HG03135 (cell line): ENCODE data around the gene DACT1.
A peak's percentile ranks its signal among the peaks of the same experiment; 100 is the strongest.
"Not testable (repeated sequence)": the region's sequence is repeated elsewhere in the genome, so short reads cannot be mapped to it uniquely, and the experiment has no call there.

Experiments
- ATAC-seq: cut with Tn5 transposase; IDR thresholded peaks from one replicate; pipeline ENCODE4 v1.9.1; 2021; ENCODE audit warnings: mild to moderate bottlenecking, moderate library complexity; ENCODE audit not compliant: unreplicated experiment

DACT1 gene

GRCh38 chr14:58637391-58638230 is at the start of gene DACT1:
TSS of gene DACT1 (plus strand) at chr14:58637962. CDS start at chr14:58638203, 241 bp downstream.
- peak; percentile 52 for ATAC-seq

- not testable (repeated sequence) for ATAC-seq
Observed at GRCh38 chr14:58588321-58588720, 49.4 kb upstream of the DACT1 start.

- ATAC-seq = no peak
Observed at GRCh38 chr14:58593977-58594376, 43.8 kb upstream of the DACT1 start.

DNA sequence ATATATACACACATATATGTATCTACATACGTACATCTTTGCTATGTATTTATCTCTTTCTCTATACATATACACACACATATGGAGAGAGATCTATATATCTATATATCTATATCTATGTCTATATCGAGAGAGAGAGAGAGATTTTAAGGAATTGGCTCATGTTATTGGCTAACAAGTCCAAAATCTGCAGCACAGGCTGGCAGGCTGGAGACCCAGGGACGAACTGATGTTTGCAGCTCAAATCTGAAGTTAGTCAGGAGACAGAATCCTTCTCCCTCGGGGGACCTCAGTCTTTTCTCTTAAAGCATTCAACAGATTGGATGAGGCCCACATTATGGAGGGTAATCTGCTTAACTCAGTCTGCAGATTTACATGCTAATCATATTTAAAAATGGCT is 40.7 kb upstream of the DACT1 start:
- ATAC-seq = no peak

DNA sequence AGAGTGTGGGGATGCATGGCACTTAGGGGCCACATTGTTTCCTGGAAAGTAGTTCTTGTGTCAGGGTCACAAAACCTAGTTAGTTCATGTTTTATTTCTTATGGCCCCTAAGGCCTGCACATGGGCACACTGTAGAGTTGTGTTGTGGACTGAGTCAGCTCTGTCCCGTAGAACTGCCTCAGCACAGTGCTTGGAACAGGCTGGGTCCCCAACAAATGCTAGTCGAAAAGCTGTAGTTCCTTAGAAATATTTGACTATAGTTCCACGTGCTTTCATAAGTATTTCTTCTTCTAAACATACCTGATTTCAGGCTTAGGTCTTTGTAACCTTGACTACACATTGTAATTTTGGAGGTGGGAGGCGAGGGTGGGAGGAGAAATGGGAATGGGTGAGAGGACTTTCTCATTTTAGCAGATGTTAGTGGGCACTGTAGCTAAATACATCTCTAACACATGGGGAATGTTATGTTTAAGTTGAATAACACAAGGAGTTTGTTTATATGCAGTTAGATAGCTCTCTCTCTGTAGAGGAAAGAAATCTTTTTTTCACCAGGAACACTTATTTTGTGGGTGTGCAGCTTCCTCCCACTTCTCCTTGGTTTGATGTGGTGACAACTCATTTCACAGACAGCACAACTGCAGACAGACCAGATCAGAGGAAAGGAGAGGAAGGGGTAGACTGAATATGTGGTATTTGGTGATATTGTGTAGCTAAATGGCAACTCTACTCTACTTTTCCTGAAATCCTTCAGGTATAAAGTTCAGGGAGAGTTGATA is 39.5 kb upstream of the DACT1 start:
- ATAC-seq = no peak

DNA sequence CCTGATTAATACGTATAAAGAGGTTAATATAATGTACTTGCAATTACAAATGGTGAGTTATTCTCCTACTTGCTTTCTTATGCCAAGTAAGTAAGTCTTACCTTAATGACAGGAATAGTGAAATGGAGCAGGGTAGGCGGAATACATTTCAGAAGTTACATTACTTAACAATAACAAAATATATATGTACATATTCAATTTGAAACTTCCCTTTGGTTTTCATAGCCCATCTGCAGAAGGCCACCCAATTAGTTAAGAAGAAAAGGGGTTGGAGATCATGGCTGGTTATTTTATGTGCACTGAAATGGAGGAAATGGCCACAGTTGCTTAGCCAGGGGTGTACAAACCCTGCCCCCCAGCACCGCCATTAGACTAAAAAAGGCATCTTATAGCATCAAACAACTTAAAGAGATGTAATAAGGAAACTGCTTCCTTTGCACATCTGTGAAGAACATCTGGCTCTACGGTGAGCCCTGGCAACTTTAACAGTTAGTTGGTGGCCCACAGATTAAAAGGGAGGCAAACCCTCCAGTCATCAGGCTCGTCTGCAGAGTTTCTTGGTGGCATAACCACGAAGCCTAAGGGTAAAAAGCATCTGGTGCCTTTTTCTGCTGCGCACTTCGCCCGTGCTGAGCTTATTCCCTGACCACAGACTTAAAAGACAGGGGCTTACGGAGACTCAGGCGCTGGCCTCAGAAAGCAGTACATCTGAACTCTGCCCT is 38.8 kb upstream of the DACT1 start:
- ATAC-seq = no peak

- ATAC-seq = no peak
Observed at GRCh38 chr14:58599707-58600106, 38.1 kb upstream of the DACT1 start.

DNA sequence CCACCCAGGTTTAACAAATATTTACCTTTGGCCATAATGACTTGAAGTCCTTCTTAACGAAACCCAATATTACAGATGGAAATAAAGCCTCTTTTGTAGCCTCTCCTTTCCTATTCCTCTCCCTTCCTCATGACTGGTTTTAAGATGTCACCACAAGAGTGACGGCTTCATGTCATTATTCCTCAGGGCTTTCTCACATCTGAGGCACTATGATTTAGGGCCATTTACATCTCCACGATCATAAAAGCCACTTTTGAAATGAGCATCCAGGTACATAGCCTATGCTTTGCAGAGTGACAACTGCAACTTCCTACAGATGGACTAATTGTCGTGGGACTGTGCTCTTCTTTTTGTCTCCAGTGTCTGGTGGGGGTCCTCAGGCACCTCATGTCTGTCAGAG is 32.3 kb upstream of the DACT1 start:
- no peak for ATAC-seq

DNA sequence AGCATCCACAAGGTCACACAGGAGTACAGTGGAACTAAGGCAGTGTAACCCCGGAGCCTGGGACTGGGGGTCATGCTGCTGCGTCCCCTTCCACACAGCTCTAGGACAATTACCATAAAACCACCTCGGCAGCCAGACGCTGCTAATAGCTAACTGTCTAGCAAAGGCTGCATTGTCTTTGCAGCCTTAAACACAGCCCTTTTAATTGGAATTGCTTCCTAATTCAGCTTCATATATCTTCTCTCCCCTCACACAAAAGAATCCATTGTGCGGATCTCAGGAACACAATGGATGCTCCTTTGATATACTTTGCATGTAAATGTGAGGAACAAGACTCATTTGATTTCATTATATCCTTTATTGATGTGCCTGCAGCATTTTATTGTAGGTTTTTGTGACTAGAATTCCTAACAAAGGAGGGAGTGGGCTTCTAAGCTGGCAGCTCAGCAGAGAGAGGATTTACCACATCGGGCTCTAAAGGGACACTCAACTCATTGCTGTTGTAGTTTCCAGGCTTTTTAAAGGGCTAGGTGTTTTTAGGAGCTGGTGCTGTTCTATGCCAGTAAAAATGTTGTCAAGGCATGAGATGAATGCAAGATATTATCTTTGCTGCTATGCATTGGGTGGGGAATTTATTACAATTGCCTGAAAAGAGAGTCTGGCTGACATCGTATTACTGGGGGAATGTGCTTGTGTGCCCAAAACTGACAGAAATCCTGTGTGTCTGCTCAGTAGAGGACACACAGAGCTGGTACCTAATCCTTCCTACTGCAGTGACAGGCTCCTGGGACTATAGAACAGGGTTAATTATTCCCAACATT is 30.4 kb upstream of the DACT1 start:
- ATAC-seq = no peak

DNA sequence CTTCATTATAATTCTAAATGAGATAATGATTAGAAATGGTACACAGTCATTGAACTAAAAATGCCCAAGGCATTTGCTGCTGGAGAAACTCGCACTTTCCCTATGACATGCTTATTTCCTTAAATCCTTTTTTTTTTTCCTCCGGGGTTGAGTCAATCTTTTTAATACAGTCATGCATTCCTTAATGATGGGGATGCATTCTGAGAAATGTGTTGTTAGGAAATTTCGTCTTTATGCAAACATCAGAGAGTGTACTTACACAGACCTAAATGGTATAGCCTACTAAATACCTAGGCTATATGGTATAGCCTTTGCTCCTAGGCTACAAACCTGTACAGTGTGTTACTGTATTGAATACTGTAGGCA is 29.8 kb upstream of the DACT1 start:
- no peak for ATAC-seq

DNA sequence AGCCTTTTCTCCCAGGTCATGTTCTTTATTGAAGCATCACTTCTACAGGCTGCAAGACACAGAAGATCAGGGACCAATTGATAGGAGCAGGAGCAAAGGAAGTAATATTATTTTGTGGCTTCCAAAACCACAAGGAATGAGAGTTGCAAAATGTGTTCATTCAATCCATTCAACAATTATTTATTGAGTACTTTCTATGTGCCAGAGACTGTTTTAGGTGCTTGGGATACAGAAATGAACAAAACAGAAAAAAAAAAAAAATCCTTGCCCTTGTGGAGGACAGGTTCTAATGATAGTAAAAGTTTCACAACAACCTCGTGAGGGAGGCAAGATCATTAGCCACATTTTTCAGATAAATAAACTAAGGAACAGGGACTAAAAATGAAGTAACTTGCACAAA is 20.1 kb upstream of the DACT1 start:
- no peak for ATAC-seq

DNA sequence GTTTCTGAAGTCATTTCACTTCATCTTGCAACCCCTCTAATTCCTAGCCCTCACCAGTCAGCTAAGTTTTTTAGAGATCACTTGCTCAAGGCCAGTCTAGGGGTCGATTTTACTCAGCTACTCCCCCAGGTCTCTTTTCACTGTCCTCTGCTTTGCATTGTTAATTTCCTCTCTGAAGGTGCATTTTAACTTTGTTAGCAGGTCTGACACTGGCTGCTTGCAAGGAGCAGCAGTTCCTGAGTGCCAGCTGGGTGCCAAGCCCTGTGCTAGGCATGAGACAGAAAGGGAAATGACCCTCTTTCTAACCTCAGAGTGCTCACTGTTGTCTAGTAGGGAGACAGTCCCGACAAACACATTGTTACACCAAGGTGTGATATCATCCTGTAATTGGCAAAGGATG is 17.8 kb upstream of the DACT1 start:
- ATAC-seq = no peak

GRCh38 chr14:58625438-58625837 is 12.3 kb upstream of the DACT1 start:
- ATAC-seq = no peak

DNA sequence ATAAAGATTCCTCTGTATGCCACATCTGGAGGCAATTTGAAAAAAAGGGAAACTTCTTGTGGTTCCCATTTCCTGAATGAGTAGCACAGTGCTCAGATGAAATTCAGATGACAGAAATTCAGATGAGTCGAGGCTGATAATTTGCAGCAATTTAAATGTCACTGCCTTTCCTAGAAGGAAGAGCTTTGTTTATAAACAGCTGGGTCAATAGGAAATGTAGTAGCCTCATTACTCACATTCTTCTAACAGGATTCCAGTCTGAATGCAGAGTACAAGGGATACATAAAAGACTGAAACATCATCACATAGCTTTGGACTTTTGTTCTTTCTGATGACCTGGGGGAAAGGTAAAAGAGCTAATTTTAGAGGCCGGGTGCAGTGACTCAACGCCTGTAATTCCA is 11.3 kb upstream of the DACT1 start:
- ATAC-seq = no peak

DNA sequence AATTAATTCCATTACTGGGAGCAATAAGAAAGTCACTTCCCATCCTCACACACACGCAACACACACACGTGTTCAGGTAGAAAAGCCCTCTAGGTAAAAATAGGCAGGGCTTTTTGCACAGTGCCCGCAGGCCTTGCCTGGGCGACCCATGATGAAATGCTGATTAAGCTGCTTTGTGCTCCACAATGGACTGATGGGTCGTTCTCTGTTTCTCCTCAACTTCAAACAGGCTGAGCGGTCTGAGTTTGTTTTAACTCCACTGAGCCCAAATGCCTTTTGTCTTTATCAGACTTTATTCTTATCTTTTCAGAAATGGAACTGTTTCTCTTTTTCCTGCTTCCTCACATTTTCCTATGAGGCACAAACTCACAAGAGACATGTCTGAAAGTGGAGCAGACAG is 9.4 kb upstream of the DACT1 start:
- ATAC-seq = no peak

DNA sequence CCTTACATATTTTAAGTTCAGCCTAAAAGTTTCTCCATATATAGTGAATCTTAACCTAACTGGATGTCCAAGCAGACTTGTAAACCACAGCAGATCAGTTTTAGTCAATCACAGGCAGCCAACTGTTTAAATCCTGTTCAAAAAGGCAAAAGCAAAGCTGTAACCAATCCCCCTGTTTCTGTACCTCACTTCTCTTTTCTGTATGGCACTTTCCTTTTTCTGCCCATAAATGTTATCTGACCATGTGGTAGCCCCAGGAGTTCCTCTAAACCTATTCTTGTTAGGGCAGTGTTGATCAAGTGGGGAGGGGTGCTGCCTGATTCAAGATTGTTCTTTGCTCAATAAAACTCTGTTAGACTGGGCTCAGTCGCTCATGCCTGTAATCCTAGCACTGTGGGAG is 8.5 kb upstream of the DACT1 start:
- no peak for ATAC-seq

GRCh38 chr14:58631732-58632131 is 6.0 kb upstream of the DACT1 start:
- no peak for ATAC-seq

DNA sequence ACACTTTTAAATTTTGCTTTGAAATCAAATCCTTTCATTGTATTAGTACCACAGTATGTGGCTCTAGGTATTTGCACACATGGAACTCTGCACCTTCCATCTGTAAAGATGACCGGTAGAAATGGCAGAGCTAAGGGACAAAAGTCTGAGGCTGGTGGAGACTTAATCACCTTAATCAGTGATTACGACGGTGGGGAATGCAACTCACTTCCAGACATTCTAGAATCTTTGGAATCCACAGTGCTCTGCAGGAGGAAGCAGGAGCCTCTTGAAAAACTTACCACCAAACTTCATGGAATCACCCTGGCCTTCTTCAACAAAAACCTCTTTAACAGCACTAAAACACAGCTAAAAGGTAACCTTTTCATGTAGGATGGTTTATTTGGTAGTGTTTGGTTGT is 3.9 kb upstream of the DACT1 start:
- ATAC-seq = no peak

DNA sequence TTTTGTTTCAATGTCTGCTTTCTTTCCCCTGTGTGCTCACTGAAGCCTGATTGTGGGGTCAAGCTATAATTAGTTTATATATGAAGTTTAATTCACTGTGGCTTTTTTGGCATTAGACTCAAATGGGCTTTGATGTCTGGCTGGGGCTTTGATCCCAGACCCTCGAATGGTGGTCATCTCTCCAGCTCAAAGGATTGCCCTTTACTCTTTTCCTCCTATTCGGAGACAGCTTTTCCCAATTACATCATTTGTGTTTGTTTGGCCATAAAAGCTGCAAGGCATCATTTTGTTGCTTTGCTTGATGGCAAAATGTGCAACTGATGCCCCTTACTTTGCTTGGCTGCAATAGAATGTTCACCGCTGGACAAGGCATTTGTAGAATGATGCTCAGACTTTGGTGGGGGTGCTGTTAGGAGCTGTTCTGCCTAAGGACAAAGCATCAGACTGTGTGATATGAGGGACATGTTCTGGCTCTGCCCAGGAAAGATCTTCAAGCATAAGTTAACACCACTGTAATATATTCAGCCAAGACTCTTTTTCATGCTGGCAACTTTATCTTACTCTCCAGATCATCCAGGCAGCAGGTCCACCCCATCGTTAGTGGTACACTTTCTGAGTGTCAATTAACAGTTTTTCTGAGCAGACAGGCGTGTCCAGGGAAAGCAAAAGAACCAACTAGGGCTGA is 3.2 kb upstream of the DACT1 start:
- no peak for ATAC-seq

GRCh38 chr14:58635091-58635830 is 2.5 kb upstream of the DACT1 start:
- ATAC-seq = no peak
